WTC11 (cell line): ENCODE data around the gene PTH1R. TPM values are rescaled to one million over a fixed set of nuclear protein-coding genes. Genes with fewer than 3 reads are reported as not detected.

Experiments
- ATAC-seq: fragments of 200-7000 bp; cut with Tn5 transposase; 2 replicates; pipeline ENCODE4 v1.10.0; 2021; ENCODE audit warnings: mild to moderate bottlenecking, moderate library complexity
- CTCF ChIA-PET: fragments of 300-600 bp; sonication (Branson Sonifier 250); formaldehyde crosslinking; loops from one replicate; lab custom pipeline; 2021; ENCODE audit warnings: antibody characterized with exemption; lab: Charles Lee
- POLR2A ChIA-PET: fragments of 350-600 bp; sonication (Branson Sonifier 250); formaldehyde crosslinking; loops from one replicate; lab custom pipeline; 2021; ENCODE audit warnings: antibody characterized with exemption; lab: Charles Lee
- DNase-seq: peaks from one replicate; pipeline ENCODE4 v3.0.0; 2021; ENCODE audit warnings: low spot score
- H3K27ac Mint-ChIP-seq: 2 replicates; pipeline ENCODE4 v1.8.0; 2021; ENCODE audit warnings: mixed read lengths
- H3K27me3 Mint-ChIP-seq: 2 replicates; pipeline ENCODE4 v1.8.0; 2021; ENCODE audit warnings: low read depth, mild to moderate bottlenecking, moderate library complexity, mixed read lengths
- H3K36me3 Mint-ChIP-seq: 2 replicates; pipeline ENCODE4 v1.8.0; 2021; ENCODE audit warnings: mixed read lengths
- H3K4me1 Mint-ChIP-seq: 2 replicates; pipeline ENCODE4 v1.8.0; 2022; ENCODE audit warnings: mixed read lengths
- H3K4me3 Mint-ChIP-seq: 2 replicates; pipeline ENCODE4 v1.8.0; 2021; ENCODE audit warnings: mild to moderate bottlenecking, moderate library complexity, mixed read lengths
- H3K9me3 Mint-ChIP-seq: 2 replicates; pipeline ENCODE4 v1.8.0; 2021; ENCODE audit warnings: mixed read lengths
- CREB1 ChIP-seq: sonication (generic); formaldehyde crosslinking; IDR thresholded peaks from 2 replicates; pipeline ENCODE4 v1.8.0; 2023; ENCODE audit warnings: mild to moderate bottlenecking, missing genetic modification reagents
- FOXJ3 ChIP-seq: sonication (generic); formaldehyde crosslinking; IDR thresholded peaks from 2 replicates; pipeline ENCODE4 v1.9.0; 2021; ENCODE audit warnings: missing genetic modification reagents, mild to moderate bottlenecking, borderline replicate concordance
- FOXK1 ChIP-seq: sonication (generic); formaldehyde crosslinking; IDR thresholded peaks from 2 replicates; pipeline ENCODE4 v1.8.0; 2022; ENCODE audit warnings: mild to moderate bottlenecking, moderate library complexity, missing genetic modification reagents
- FOXP1 ChIP-seq: sonication (generic); formaldehyde crosslinking; IDR thresholded peaks from 2 replicates; pipeline ENCODE4 v1.8.0; 2022; ENCODE audit warnings: missing genetic modification reagents, mild to moderate bottlenecking, moderate library complexity, borderline replicate concordance
- GABPB1 ChIP-seq: sonication (generic); formaldehyde crosslinking; IDR thresholded peaks from 2 replicates; pipeline ENCODE4 v1.8.1; 2023; ENCODE audit warnings: mild to moderate bottlenecking, missing genetic modification reagents
- JUN ChIP-seq: sonication (generic); formaldehyde crosslinking; IDR thresholded peaks from 2 replicates; pipeline ENCODE4 v1.8.0; 2023; ENCODE audit warnings: mild to moderate bottlenecking, missing genetic modification reagents
- NFE2L1 ChIP-seq: sonication (generic); formaldehyde crosslinking; IDR thresholded peaks from 2 replicates; pipeline ENCODE4 v1.8.1; 2023; ENCODE audit warnings: missing genetic modification reagents
- NR2C2 ChIP-seq: sonication (generic); formaldehyde crosslinking; IDR thresholded peaks from 2 replicates; pipeline ENCODE4 v1.8.0; 2022; ENCODE audit warnings: mild to moderate bottlenecking, missing genetic modification reagents
- SMAD3 ChIP-seq: sonication (generic); formaldehyde crosslinking; IDR thresholded peaks from 2 replicates; pipeline ENCODE4 v1.8.0; 2022; ENCODE audit warnings: missing genetic modification reagents, mild to moderate bottlenecking, borderline replicate concordance
- SOX15 ChIP-seq: fragments of 250-450 bp; sonication (Bioruptor Pico); IDR thresholded peaks from 2 replicates; pipeline ENCODE4 v1.9.0; 2021; ENCODE audit warnings: mild to moderate bottlenecking
- TP53 ChIP-seq: sonication (generic); formaldehyde crosslinking; IDR thresholded peaks from 2 replicates; pipeline ENCODE4 v1.8.1; 2023; ENCODE audit warnings: mild to moderate bottlenecking, missing genetic modification reagents
- ZNF317 ChIP-seq: sonication (generic); formaldehyde crosslinking; IDR thresholded peaks from 2 replicates; pipeline ENCODE4 v1.8.1; 2023; ENCODE audit warnings: low read depth, mild to moderate bottlenecking, moderate library complexity, missing genetic modification reagents, borderline replicate concordance
- ZNF423 ChIP-seq: fragments of 250-450 bp; sonication (Bioruptor Pico); IDR thresholded peaks from 2 replicates; pipeline ENCODE4 v2.1.2; 2022; ENCODE audit warnings: mild to moderate bottlenecking, moderate library complexity
- total RNA-seq: library from RNA; stranded (reverse); gene quantifications from 3 replicates; pipeline ENCODE4 v1.2.3, GENCODE V29; 2021
- TF ChIP-seq, protein P1 (sequence below): fragments of 250-450 bp; sonication (Bioruptor Pico); IDR thresholded peaks from 2 replicates; pipeline ENCODE4 v2.1.2; 2022; ENCODE audit warnings: mild to moderate bottlenecking, moderate library complexity
- TF ChIP-seq, protein P2 (sequence below): fragments of 200-600 bp; IDR thresholded peaks from 2 replicates; pipeline ENCODE4 v1.8.0; 2022; ENCODE audit warnings: antibody characterized with exemption
- TF ChIP-seq, protein P3 (sequence below): sonication (generic); formaldehyde crosslinking; IDR thresholded peaks from 2 replicates; pipeline ENCODE4 v1.8.0; 2022; ENCODE audit warnings: mild to moderate bottlenecking, missing genetic modification reagents
- TF ChIP-seq, protein P4 (sequence below): sonication (generic); formaldehyde crosslinking; IDR thresholded peaks from 2 replicates; pipeline ENCODE4 v1.8.0; 2022; ENCODE audit warnings: missing genetic modification reagents
- TF ChIP-seq, protein P5 (sequence below): sonication (generic); formaldehyde crosslinking; IDR thresholded peaks from 2 replicates; pipeline ENCODE4 v1.8.1; 2022; ENCODE audit warnings: low read depth, mild to moderate bottlenecking, moderate library complexity, missing genetic modification reagents, borderline replicate concordance
- TF ChIP-seq, protein P6 (sequence below): sonication (generic); formaldehyde crosslinking; IDR thresholded peaks from 2 replicates; pipeline ENCODE4 v1.8.0; 2023; ENCODE audit warnings: mild to moderate bottlenecking, missing genetic modification reagents
- TF ChIP-seq, protein P7 (sequence below): fragments of 250-450 bp; sonication (Bioruptor Pico); IDR thresholded peaks from 2 replicates; pipeline ENCODE4 v1.9.0; 2021; ENCODE audit warnings: mild to moderate bottlenecking

Gene PTH1R
- total RNA-seq, 1 experiment from 2014 or later = 12.0 TPM

DNA sequence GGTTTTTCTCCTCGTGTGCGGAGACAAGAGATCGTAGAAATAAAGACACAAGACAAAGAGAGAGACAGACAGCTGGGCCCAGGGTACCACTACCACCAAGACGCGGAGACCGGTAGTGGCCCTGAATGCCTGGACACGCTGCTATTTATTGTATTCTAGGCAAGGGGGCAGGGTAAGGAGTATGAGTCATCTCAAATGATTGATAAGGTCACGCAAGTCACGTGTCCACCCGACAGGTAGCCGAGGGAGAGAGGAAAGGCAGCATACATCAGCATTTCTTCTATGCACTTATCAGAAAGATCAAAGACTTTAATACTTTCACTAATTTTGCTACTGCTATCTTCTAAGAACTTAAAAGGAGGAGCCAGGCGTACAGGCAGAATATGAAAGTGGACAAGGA lies 42.5 kb upstream of the PTH1R start (continued):
- TF ChIP-seq, protein P1, sequence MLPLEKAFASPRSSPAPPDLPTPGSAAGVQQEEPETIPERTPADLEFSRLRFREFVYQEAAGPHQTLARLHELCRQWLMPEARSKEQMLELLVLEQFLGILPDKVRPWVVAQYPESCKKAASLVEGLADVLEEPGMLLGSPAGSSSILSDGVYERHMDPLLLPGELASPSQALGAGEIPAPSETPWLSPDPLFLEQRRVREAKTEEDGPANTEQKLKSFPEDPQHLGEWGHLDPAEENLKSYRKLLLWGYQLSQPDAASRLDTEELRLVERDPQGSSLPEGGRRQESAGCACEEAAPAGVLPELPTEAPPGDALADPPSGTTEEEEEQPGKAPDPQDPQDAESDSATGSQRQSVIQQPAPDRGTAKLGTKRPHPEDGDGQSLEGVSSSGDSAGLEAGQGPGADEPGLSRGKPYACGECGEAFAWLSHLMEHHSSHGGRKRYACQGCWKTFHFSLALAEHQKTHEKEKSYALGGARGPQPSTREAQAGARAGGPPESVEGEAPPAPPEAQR (CRISPR knock-in tag) = no peak
- no peak for TF ChIP-seq CREB1 (CRISPR knock-in tag)

DNA sequence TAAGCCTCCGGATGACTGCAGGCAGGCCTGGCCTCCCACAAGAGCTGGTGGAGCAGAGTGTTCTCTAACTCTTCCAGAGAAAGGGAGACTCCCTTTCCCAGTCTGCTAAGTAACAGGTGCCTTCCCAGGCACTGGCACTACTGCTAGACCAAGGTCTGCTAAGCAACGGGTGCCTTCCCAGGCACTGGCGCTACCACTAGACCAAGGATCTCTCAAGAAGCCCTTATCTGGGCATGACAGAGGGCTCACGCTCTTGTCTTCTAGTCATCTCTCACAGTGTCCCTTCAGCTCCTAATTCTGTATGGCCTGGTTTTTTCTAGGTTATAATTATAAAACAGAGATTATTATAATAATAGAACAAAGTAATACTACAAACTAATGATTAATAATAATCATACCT lies 42.0 kb upstream of the PTH1R start:
- peaks cover 16% of the 10 kb centered on the region for H3K36me3 Mint-ChIP-seq
- ATAC-seq = no peak
- peaks cover 21% of the 10 kb centered on the region for H3K27me3 Mint-ChIP-seq
- DNase-seq = no peak
- CTCF ChIA-PET = interaction anchor here (0.5 kb wide), 1 partner anchor 77 kb away, joined by 3 read pairs; no protein-coding TSS in a partner anchor
- POLR2A ChIA-PET = no interaction called here
- no peaks in the 10 kb centered on the region for H3K4me1 Mint-ChIP-seq
- TF ChIP-seq FOXP1 (no peak), NR2C2 (CRISPR knock-in tag) (no peak), FOXK1 (CRISPR knock-in tag) (no peak), NFE2L1 (CRISPR knock-in tag) (no peak), SMAD3 (no peak), JUN (CRISPR knock-in tag) (no peak)
- TF ChIP-seq, protein P2, sequence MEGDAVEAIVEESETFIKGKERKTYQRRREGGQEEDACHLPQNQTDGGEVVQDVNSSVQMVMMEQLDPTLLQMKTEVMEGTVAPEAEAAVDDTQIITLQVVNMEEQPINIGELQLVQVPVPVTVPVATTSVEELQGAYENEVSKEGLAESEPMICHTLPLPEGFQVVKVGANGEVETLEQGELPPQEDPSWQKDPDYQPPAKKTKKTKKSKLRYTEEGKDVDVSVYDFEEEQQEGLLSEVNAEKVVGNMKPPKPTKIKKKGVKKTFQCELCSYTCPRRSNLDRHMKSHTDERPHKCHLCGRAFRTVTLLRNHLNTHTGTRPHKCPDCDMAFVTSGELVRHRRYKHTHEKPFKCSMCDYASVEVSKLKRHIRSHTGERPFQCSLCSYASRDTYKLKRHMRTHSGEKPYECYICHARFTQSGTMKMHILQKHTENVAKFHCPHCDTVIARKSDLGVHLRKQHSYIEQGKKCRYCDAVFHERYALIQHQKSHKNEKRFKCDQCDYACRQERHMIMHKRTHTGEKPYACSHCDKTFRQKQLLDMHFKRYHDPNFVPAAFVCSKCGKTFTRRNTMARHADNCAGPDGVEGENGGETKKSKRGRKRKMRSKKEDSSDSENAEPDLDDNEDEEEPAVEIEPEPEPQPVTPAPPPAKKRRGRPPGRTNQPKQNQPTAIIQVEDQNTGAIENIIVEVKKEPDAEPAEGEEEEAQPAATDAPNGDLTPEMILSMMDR = no peak
- H3K9me3 Mint-ChIP-seq = peaks cover 33% of the 10 kb centered on the region
- H3K27ac Mint-ChIP-seq = no peak overlapping the region
- H3K4me3 Mint-ChIP-seq = no peak overlapping the region

DNA sequence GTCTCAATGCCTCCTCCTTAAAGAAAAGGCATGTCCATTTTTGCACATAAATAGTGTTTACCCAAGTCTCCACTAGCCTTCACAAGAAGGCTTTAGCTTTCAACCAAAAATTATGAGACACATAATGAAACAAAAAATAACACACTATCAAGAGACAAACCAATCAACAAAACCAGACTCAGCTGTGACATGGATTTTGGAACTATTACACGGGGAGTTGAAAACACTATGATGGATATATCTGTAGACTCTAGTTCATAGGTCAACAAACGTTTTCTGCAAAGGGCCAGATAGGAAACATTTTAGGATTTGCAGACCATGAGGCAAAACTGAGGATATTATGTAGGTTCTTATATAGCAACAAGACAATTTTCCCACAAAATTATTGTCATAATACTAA lies 39.2 kb upstream of the PTH1R start:
- H3K4me3 Mint-ChIP-seq = no peak overlapping the region
- ChIA-PET POLR2A (no interaction called here), CTCF (no interaction called here)
- peaks cover 61% of the 10 kb centered on the region for H3K9me3 Mint-ChIP-seq
- ATAC-seq (no peak), DNase-seq (no peak)
- no peak overlapping the region for H3K27ac Mint-ChIP-seq
- H3K4me1 Mint-ChIP-seq = no peaks in the 10 kb centered on the region
- H3K27me3 Mint-ChIP-seq = peaks cover 25% of the 10 kb centered on the region
- H3K36me3 Mint-ChIP-seq = peaks cover 31% of the 10 kb centered on the region
- TF ChIP-seq SOX15 = no peak
- TF ChIP-seq ZNF317 = no peak

DNA sequence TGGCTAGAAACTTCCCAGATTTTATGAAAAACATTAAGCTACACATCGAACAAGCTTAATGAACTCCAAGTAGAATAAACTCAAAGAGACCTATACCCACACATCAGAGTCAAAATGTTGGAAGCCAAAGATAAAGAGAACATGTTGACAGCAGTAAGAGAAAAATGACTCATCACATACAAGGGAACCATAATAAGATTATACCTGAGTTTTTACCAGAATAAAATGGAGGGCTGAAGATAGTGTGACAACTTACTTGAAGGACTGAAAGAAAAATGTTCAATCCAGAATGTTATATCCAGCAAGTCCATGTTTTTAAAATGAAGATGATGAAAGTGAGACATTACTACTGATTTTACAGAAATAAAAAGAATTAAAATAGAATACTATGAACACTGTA lies 37.0 kb upstream of the PTH1R start:
- H3K27me3 Mint-ChIP-seq = peaks cover 25% of the 10 kb centered on the region
- POLR2A ChIA-PET = no interaction called here
- TF ChIP-seq GABPB1 (CRISPR knock-in tag) (no peak), FOXJ3 (CRISPR knock-in tag) (no peak), ZNF423 (CRISPR knock-in tag) (no peak), ZNF317 (no peak), TP53 (CRISPR knock-in tag) (no peak)
- TF ChIP-seq, protein P3, sequence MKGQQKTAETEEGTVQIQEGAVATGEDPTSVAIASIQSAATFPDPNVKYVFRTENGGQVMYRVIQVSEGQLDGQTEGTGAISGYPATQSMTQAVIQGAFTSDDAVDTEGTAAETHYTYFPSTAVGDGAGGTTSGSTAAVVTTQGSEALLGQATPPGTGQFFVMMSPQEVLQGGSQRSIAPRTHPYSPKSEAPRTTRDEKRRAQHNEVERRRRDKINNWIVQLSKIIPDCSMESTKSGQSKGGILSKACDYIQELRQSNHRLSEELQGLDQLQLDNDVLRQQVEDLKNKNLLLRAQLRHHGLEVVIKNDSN = no peak
- TF ChIP-seq, protein P4, sequence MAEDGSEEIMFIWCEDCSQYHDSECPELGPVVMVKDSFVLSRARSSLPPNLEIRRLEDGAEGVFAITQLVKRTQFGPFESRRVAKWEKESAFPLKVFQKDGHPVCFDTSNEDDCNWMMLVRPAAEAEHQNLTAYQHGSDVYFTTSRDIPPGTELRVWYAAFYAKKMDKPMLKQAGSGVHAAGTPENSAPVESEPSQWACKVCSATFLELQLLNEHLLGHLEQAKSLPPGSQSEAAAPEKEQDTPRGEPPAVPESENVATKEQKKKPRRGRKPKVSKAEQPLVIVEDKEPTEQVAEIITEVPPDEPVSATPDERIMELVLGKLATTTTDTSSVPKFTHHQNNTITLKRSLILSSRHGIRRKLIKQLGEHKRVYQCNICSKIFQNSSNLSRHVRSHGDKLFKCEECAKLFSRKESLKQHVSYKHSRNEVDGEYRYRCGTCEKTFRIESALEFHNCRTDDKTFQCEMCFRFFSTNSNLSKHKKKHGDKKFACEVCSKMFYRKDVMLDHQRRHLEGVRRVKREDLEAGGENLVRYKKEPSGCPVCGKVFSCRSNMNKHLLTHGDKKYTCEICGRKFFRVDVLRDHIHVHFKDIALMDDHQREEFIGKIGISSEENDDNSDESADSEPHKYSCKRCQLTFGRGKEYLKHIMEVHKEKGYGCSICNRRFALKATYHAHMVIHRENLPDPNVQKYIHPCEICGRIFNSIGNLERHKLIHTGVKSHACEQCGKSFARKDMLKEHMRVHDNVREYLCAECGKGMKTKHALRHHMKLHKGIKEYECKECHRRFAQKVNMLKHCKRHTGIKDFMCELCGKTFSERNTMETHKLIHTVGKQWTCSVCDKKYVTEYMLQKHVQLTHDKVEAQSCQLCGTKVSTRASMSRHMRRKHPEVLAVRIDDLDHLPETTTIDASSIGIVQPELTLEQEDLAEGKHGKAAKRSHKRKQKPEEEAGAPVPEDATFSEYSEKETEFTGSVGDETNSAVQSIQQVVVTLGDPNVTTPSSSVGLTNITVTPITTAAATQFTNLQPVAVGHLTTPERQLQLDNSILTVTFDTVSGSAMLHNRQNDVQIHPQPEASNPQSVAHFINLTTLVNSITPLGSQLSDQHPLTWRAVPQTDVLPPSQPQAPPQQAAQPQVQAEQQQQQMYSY = no peak
- TF ChIP-seq, protein P5, sequence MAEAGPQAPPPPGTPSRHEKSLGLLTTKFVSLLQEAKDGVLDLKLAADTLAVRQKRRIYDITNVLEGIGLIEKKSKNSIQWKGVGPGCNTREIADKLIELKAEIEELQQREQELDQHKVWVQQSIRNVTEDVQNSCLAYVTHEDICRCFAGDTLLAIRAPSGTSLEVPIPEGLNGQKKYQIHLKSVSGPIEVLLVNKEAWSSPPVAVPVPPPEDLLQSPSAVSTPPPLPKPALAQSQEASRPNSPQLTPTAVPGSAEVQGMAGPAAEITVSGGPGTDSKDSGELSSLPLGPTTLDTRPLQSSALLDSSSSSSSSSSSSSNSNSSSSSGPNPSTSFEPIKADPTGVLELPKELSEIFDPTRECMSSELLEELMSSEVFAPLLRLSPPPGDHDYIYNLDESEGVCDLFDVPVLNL (CRISPR knock-in tag) = no peak
- TF ChIP-seq, protein P6, sequence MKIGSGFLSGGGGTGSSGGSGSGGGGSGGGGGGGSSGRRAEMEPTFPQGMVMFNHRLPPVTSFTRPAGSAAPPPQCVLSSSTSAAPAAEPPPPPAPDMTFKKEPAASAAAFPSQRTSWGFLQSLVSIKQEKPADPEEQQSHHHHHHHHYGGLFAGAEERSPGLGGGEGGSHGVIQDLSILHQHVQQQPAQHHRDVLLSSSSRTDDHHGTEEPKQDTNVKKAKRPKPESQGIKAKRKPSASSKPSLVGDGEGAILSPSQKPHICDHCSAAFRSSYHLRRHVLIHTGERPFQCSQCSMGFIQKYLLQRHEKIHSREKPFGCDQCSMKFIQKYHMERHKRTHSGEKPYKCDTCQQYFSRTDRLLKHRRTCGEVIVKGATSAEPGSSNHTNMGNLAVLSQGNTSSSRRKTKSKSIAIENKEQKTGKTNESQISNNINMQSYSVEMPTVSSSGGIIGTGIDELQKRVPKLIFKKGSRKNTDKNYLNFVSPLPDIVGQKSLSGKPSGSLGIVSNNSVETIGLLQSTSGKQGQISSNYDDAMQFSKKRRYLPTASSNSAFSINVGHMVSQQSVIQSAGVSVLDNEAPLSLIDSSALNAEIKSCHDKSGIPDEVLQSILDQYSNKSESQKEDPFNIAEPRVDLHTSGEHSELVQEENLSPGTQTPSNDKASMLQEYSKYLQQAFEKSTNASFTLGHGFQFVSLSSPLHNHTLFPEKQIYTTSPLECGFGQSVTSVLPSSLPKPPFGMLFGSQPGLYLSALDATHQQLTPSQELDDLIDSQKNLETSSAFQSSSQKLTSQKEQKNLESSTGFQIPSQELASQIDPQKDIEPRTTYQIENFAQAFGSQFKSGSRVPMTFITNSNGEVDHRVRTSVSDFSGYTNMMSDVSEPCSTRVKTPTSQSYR (CRISPR knock-in tag) = no peak
- TF ChIP-seq, protein P7, sequence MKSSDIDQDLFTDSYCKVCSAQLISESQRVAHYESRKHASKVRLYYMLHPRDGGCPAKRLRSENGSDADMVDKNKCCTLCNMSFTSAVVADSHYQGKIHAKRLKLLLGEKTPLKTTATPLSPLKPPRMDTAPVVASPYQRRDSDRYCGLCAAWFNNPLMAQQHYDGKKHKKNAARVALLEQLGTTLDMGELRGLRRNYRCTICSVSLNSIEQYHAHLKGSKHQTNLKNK (CRISPR knock-in tag) = no peak

More for the DNA sequence above, 37.0 kb upstream of the PTH1R start:
- Mint-ChIP-seq H3K27ac (no peak overlapping the region), H3K4me3 (no peak overlapping the region), H3K36me3 (peaks cover 31% of the 10 kb centered on the region), H3K9me3 (peaks cover 61% of the 10 kb centered on the region), H3K4me1 (peaks cover 7% of the 10 kb centered on the region)
- CTCF ChIA-PET = no interaction called here
- ATAC-seq (no peak), DNase-seq (no peak)
